Bronchial epithelial cell (primary cell): ENCODE data around the gene CTDP1. TPM values are rescaled to one million over a fixed set of nuclear protein-coding genes. Genes with fewer than 3 reads are reported as not detected.

Experiments
- DNase-seq: peaks from one replicate; pipeline ENCODE4 v3.0.0-alpha.2; 2010; ENCODE audit warnings: low read depth
- FAIRE-seq: peaks from 2 replicates; lab custom pipeline; 2011; peaks lifted over from hg19 to GRCh38; lab: Jason Lieb, UNC
- H3K27me3 ChIP-seq: 2 replicates; pipeline ENCODE4 v1.5.1; 2011; ENCODE audit warnings: low read length; ENCODE audit not compliant: control insufficient read depth, insufficient read depth
- H3K36me3 ChIP-seq: 2 replicates; pipeline ENCODE4 v1.5.1; 2011; ENCODE audit warnings: low read length; ENCODE audit not compliant: control insufficient read depth, insufficient read depth
- H3K4me3 ChIP-seq: 2 replicates; pipeline ENCODE4 v1.5.1; 2011; ENCODE audit warnings: mild to moderate bottlenecking, low read depth, low read length, control low read depth
- CTCF ChIP-seq: IDR thresholded peaks from 2 replicates; pipeline ENCODE4 v1.5.1; 2011; ENCODE audit warnings: mild to moderate bottlenecking, moderate library complexity, low read length, control low read depth, inconsistent platforms; ENCODE audit not compliant: insufficient read depth, severe bottlenecking
- total RNA-seq: library from RNA; depleted of rRNA; stranded (reverse); fragments of >200 nt; gene quantifications from 2 replicates; pipeline ENCODE4 v1.2.1, GENCODE V29; 2014

Gene CTDP1
- 27.1 and 32.1 TPM in 2 replicates for total RNA-seq

GRCh38 chr18:79679552-79680099 lies at the start of gene CTDP1:
Gene CTDP1, plus strand, starts transcription at chr18:79679803. Its CDS starts 145 bp downstream, at chr18:79679948.
- Histone ChIP-seq H3K27me3 (no peaks in the 10 kb centered on the region), H3K4me3 (peak within 1 kb of the TSS; percentile 93), H3K36me3 (peaks cover 4% of the 10 kb centered on the region)
- FAIRE-seq (no peak), DNase-seq (peak; percentile 74)
- TF ChIP-seq CTCF, result no peak

- Histone ChIP-seq H3K4me3 (no peak overlapping the region), H3K27me3 (no peaks in the 10 kb centered on the region), H3K36me3 (no peaks in the 10 kb centered on the region)
- DNase-seq (no peak), FAIRE-seq (peak; percentile 13)
- TF ChIP-seq CTCF, result no peak
These were observed 49.1 kb upstream of the CTDP1 start for GRCh38 chr18:79630281-79631095.

GRCh38 chr18:79631096-79631507 lies 48.5 kb upstream of the CTDP1 start:
- no peaks in the 10 kb centered on the region for H3K27me3 ChIP-seq
- TF ChIP-seq CTCF, result no peak
- no peak overlapping the region for H3K4me3 ChIP-seq
- FAIRE-seq (peak; percentile 58), DNase-seq (no peak)
- H3K36me3 ChIP-seq, result no peaks in the 10 kb centered on the region

- H3K36me3 ChIP-seq, result no peaks in the 10 kb centered on the region
These were observed 47.7 kb upstream of the CTDP1 start for GRCh38 chr18:79631761-79632446.

GRCh38 chr18:79632765-79633164 lies 46.8 kb upstream of the CTDP1 start:
- no peak for DNase-seq
- H3K36me3 ChIP-seq, result no peaks in the 10 kb centered on the region
- FAIRE-seq, result no peak
- H3K27me3 ChIP-seq, result peaks cover 2% of the 10 kb centered on the region
- TF ChIP-seq CTCF, result no peak
- no peak overlapping the region for H3K4me3 ChIP-seq

More at GRCh38 chr18:79631761-79632446, 47.7 kb upstream of the CTDP1 start:
- no peak overlapping the region for H3K4me3 ChIP-seq
- H3K27me3 ChIP-seq, result no peaks in the 10 kb centered on the region
- TF ChIP-seq CTCF, result no peak
- no peak for FAIRE-seq
- DNase-seq, result no peak
